ENCODE results near the gene TAOK2. TPM values are rescaled to one million over a fixed set of nuclear protein-coding genes. Genes with fewer than 3 reads are reported as not detected.
A peak's percentile ranks its signal among the peaks of the same experiment; 100 is the strongest.

TAOK2 gene
- total and polyA plus RNA-seq, 2 of the 13 experiments (the other 11 are each of a cell fraction or from before 2014, with no cell fraction given) = 17.4 to 43.2 TPM

DNA sequence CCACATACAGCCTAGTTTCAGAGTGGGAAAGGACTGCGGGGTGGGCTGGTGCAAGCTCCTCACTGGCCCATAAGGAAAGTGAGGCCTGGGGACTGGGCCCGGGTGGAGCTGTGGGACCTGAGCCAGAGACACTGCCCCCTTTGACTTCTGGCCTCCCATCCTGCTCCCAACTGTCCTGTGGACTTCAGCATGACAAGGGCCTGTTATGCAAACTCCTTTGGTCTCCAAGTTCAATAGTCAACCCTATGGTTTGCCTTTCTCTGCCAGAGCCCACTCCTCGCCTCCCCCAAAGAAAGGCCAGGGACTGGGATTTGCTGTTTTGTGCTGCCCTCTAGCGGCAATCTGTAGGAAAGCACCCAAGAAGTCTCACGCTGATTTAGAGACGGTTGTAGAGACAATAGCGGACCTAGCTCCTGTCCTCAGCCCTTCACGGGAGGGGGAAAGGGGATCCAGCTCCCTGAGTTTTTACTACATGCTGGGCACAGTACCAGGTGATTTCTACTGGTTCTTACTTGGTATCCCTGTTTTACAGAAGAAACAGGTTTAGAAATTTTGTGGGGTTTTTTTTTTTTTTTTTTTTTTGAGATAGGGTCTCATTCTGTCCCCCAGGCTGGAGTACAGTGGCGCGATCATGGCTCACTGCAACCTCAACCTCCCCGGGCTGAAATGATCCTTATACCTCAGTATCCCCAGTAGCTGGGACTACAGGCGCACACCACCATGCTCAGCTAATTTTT is 58.6 kb downstream of the TAOK2 start (continued):
- TF ChIP-seq, protein P1, sequence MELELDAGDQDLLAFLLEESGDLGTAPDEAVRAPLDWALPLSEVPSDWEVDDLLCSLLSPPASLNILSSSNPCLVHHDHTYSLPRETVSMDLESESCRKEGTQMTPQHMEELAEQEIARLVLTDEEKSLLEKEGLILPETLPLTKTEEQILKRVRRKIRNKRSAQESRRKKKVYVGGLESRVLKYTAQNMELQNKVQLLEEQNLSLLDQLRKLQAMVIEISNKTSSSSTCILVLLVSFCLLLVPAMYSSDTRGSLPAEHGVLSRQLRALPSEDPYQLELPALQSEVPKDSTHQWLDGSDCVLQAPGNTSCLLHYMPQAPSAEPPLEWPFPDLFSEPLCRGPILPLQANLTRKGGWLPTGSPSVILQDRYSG (CRISPR knock-in tag; IDR thresholded peaks at IDR 0.05) = no peak
- no peak for TF ChIP-seq ESRRA (CRISPR knock-in tag; IDR thresholded peaks at IDR 0.05; ENCODE audit: low read depth)
- TF ChIP-seq, protein P2, sequence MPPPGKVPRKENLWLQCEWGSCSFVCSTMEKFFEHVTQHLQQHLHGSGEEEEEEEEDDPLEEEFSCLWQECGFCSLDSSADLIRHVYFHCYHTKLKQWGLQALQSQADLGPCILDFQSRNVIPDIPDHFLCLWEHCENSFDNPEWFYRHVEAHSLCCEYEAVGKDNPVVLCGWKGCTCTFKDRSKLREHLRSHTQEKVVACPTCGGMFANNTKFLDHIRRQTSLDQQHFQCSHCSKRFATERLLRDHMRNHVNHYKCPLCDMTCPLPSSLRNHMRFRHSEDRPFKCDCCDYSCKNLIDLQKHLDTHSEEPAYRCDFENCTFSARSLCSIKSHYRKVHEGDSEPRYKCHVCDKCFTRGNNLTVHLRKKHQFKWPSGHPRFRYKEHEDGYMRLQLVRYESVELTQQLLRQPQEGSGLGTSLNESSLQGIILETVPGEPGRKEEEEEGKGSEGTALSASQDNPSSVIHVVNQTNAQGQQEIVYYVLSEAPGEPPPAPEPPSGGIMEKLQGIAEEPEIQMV (CRISPR knock-in tag; IDR thresholded peaks at IDR 0.05; ENCODE audit: low read depth) = peak; percentile 66
- TF ChIP-seq, protein P3, sequence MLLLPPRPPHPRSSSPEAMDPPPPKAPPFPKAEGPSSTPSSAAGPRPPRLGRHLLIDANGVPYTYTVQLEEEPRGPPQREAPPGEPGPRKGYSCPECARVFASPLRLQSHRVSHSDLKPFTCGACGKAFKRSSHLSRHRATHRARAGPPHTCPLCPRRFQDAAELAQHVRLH (CRISPR knock-in tag; IDR thresholded peaks at IDR 0.05; ENCODE audit: borderline replicate concordance, low read depth) = peak; percentile 19; the same call in 1 of the 2 replicates
- TF ChIP-seq, protein P4, sequence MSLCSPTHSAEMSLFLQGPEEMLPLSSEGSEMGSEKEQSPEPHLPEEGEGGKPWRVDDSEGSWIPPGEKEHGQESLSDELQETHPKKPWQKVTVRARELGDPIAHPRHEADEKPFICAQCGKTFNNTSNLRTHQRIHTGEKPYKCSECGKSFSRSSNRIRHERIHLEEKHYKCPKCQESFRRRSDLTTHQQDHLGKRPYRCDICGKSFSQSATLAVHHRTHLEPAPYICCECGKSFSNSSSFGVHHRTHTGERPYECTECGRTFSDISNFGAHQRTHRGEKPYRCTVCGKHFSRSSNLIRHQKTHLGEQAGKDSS (CRISPR knock-in tag; IDR thresholded peaks at IDR 0.05; ENCODE audit: borderline replicate concordance, low read depth) = peak; percentile 57; the same call in 1 of the 2 replicates
- no peak for TF ChIP-seq EHMT2 (IDR thresholded peaks at IDR 0.05; ENCODE audit: borderline replicate concordance, low read depth, low read length)
- TF ChIP-seq ZNF546 (CRISPR knock-in tag; conservative IDR thresholded peaks at IDR 0.05) = no peak
- 0 out of 2 replicates have a peak, but pooled peaks have one; percentile 71 for TF ChIP-seq MYNN (CRISPR knock-in tag; IDR thresholded peaks at IDR 0.05; ENCODE audit: low read depth)
- TF ChIP-seq ZFP36 (IDR thresholded peaks at IDR 0.05; ENCODE audit: borderline replicate concordance, low read depth, low read length, partially characterized antibody) = no peak
- no peak for TF ChIP-seq RBFOX2 (IDR thresholded peaks at IDR 0.05; ENCODE audit: low read depth, low read length)
- TF ChIP-seq TBP (CRISPR knock-in tag; IDR thresholded peaks at IDR 0.05) = no peak
- TF ChIP-seq GFI1 (CRISPR knock-in tag; IDR thresholded peaks at IDR 0.05; ENCODE audit: borderline replicate concordance) = 0 out of 2 replicates have a peak, but pooled peaks have one; percentile 27
- peak; percentile 11; the same call in 1 of the 2 replicates for TF ChIP-seq CHD2 (IDR thresholded peaks at IDR 0.05; ENCODE audit: low read depth, low read length)
- TF ChIP-seq ZNF747 (CRISPR knock-in tag; IDR thresholded peaks at IDR 0.05; ENCODE audit: borderline replicate concordance) = no peak
- TF ChIP-seq, protein P5, sequence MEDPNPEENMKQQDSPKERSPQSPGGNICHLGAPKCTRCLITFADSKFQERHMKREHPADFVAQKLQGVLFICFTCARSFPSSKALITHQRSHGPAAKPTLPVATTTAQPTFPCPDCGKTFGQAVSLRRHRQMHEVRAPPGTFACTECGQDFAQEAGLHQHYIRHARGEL (CRISPR knock-in tag; IDR thresholded peaks at IDR 0.05) = no peak
- TF ChIP-seq ZNF207 (IDR thresholded peaks at IDR 0.05; ENCODE audit: borderline replicate concordance) = no peak
- TF ChIP-seq, protein P6, sequence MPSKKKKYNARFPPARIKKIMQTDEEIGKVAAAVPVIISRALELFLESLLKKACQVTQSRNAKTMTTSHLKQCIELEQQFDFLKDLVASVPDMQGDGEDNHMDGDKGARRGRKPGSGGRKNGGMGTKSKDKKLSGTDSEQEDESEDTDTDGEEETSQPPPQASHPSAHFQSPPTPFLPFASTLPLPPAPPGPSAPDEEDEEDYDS (CRISPR knock-in tag; IDR thresholded peaks at IDR 0.05) = peak; percentile 34; the same call in 1 of the 2 replicates
- TF ChIP-seq CENPT (CRISPR knock-in tag; IDR thresholded peaks at IDR 0.05; ENCODE audit: low read depth) = no peak
- peak; percentile 16; the same call in 1 of the 2 replicates for TF ChIP-seq NCOA2 (CRISPR knock-in tag; IDR thresholded peaks at IDR 0.05)
- TF ChIP-seq, protein P7, sequence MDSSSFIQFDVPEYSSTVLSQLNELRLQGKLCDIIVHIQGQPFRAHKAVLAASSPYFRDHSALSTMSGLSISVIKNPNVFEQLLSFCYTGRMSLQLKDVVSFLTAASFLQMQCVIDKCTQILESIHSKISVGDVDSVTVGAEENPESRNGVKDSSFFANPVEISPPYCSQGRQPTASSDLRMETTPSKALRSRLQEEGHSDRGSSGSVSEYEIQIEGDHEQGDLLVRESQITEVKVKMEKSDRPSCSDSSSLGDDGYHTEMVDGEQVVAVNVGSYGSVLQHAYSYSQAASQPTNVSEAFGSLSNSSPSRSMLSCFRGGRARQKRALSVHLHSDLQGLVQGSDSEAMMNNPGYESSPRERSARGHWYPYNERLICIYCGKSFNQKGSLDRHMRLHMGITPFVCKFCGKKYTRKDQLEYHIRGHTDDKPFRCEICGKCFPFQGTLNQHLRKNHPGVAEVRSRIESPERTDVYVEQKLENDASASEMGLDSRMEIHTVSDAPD (CRISPR knock-in tag; IDR thresholded peaks at IDR 0.05) = 0 out of 2 replicates have a peak, but pooled peaks have one; percentile 33
- TF ChIP-seq, protein P8, sequence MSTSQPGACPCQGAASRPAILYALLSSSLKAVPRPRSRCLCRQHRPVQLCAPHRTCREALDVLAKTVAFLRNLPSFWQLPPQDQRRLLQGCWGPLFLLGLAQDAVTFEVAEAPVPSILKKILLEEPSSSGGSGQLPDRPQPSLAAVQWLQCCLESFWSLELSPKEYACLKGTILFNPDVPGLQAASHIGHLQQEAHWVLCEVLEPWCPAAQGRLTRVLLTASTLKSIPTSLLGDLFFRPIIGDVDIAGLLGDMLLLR (CRISPR knock-in tag; IDR thresholded peaks at IDR 0.05) = no peak
- 0 out of 2 replicates have a peak, but pooled peaks have one; percentile 32 for TF ChIP-seq ATF7-NPFF (CRISPR knock-in tag; IDR thresholded peaks at IDR 0.05; ENCODE audit: low read depth)
- no peak for TF ChIP-seq SUZ12 (IDR thresholded peaks at IDR 0.05; ENCODE audit: low read depth, low read length)

Data from HepG2 (cell line).